Measurements from ENCODE around the gene FAM107B.

The FAM107B gene

GRCh38 chr10:14527134-14527844 lies 247.4 kb downstream of the FAM107B start:
- peaks cover 13% of the 10 kb centered on the region for H3K4me1 Mint-ChIP-seq
- peaks cover 21% of the 10 kb centered on the region for H3K36me3 Mint-ChIP-seq (ENCODE audit: low read depth)
- peak overlapping the region in 2 of 3 experiments; percentile 43 to 81 for H3K27ac Mint-ChIP-seq
- no peak for TF ChIP-seq CTCF (IDR thresholded peaks at IDR 0.05; ENCODE audit: unreplicated experiment in 3 of 3)
- H3K27me3 Mint-ChIP-seq (ENCODE audit: low read depth) = no peaks in the 10 kb centered on the region
- no peaks in the 10 kb centered on the region for H3K9me3 Mint-ChIP-seq
- no peak overlapping the region for H3K4me3 Mint-ChIP-seq

GRCh38 chr10:14526326-14526725 lies 248.4 kb downstream of the FAM107B start:
- TF ChIP-seq CTCF (IDR thresholded peaks at IDR 0.05; ENCODE audit: unreplicated experiment in 3 of 3) = no peak
- peaks cover 28% of the 10 kb centered on the region for H3K36me3 Mint-ChIP-seq (ENCODE audit: low read depth)
- H3K27ac Mint-ChIP-seq = peak overlapping the region in 2 of 3 experiments; percentile 18 to 68
- H3K4me1 Mint-ChIP-seq = peaks cover 13% of the 10 kb centered on the region
- H3K9me3 Mint-ChIP-seq = no peaks in the 10 kb centered on the region
- no peaks in the 10 kb centered on the region for H3K27me3 Mint-ChIP-seq (ENCODE audit: low read depth)
- H3K4me3 Mint-ChIP-seq = no peak overlapping the region

GRCh38 chr10:14524691-14525324 lies 249.9 kb downstream of the FAM107B start:
- peaks cover 13% of the 10 kb centered on the region for H3K4me1 Mint-ChIP-seq

GRCh38 chr10:14523286-14523685 lies 251.4 kb downstream of the FAM107B start:
- no peaks in the 10 kb centered on the region for H3K27me3 Mint-ChIP-seq (ENCODE audit: low read depth)
- H3K9me3 Mint-ChIP-seq = no peaks in the 10 kb centered on the region
- no peak overlapping the region for H3K4me3 Mint-ChIP-seq
- TF ChIP-seq CTCF (IDR thresholded peaks at IDR 0.05; ENCODE audit: unreplicated experiment in 3 of 3) = no peak
- peak overlapping the region; percentile 74 to 82 (median 80) for H3K27ac Mint-ChIP-seq
- H3K4me1 Mint-ChIP-seq = peaks cover 13% of the 10 kb centered on the region
- H3K36me3 Mint-ChIP-seq (ENCODE audit: low read depth) = peaks cover 37% of the 10 kb centered on the region

More at GRCh38 chr10:14524691-14525324, 249.9 kb downstream of the FAM107B start:
- Mint-ChIP-seq H3K9me3 (no peaks in the 10 kb centered on the region), H3K27me3 (ENCODE audit: low read depth) (no peaks in the 10 kb centered on the region), H3K36me3 (ENCODE audit: low read depth) (peaks cover 38% of the 10 kb centered on the region), H3K4me3 (no peak overlapping the region), H3K27ac (peak overlapping the region; percentile 12 to 64 (median 22))
- TF ChIP-seq CTCF (IDR thresholded peaks at IDR 0.05; ENCODE audit: unreplicated experiment in 3 of 3) = no peak

- Mint-ChIP-seq H3K4me3 (no peak overlapping the region), H3K27me3 (ENCODE audit: low read depth) (no peaks in the 10 kb centered on the region), H3K9me3 (no peaks in the 10 kb centered on the region), H3K27ac (no peak overlapping the region), H3K4me1 (peaks cover 4% of the 10 kb centered on the region), H3K36me3 (ENCODE audit: low read depth) (peaks cover 43% of the 10 kb centered on the region)
- no peak for TF ChIP-seq CTCF (IDR thresholded peaks at IDR 0.05; ENCODE audit: unreplicated experiment in 3 of 3)
Observed at GRCh38 chr10:14519785-14520184, 254.9 kb downstream of the FAM107B start.

Data from nephron (organoid).